Eye (tissue), 1 donor: ENCODE data around the gene EMILIN3.

Experiments used
- DNase-seq: peaks from one replicate; pipeline ENCODE4 v3.0.0-alpha.2; 2015

EMILIN3 gene

GRCh38 chr20:41390889-41391288 lies 24.3 kb upstream of the EMILIN3 start:
- no peak for DNase-seq

GRCh38 chr20:41387444-41387851 lies 20.8 kb upstream of the EMILIN3 start:
- peak; percentile 75 for DNase-seq

- DNase-seq, result peak; percentile 84
Observed at GRCh38 chr20:41386502-41387427, 20.1 kb upstream of the EMILIN3 start.

- peak; percentile 63 for DNase-seq
Observed at GRCh38 chr20:41382791-41383305, 16.2 kb upstream of the EMILIN3 start.

- peak; percentile 27 for DNase-seq
Observed at GRCh38 chr20:41380551-41381193, 14.1 kb upstream of the EMILIN3 start.

GRCh38 chr20:41379551-41379950 lies 12.9 kb upstream of the EMILIN3 start:
- DNase-seq, result no peak

- no peak for DNase-seq
Observed at GRCh38 chr20:41377275-41377674, 10.7 kb upstream of the EMILIN3 start.

GRCh38 chr20:41376349-41376748 lies 9.7 kb upstream of the EMILIN3 start:
- no peak for DNase-seq

- DNase-seq, result no peak
Observed at GRCh38 chr20:41375846-41376245, 9.2 kb upstream of the EMILIN3 start.

- no peak for DNase-seq
Observed at GRCh38 chr20:41373931-41374920, 7.6 kb upstream of the EMILIN3 start.

- no peak for DNase-seq
Observed at GRCh38 chr20:41373251-41373783, 6.7 kb upstream of the EMILIN3 start.

- no peak for DNase-seq
Observed at GRCh38 chr20:41371371-41371770, 4.8 kb upstream of the EMILIN3 start.

GRCh38 chr20:41370176-41370575 lies 3.6 kb upstream of the EMILIN3 start:
- DNase-seq, result no peak

GRCh38 chr20:41369673-41370072 lies 3.1 kb upstream of the EMILIN3 start:
- no peak for DNase-seq

- DNase-seq, result no peak
Observed at GRCh38 chr20:41367956-41368355, 1.3 kb upstream of the EMILIN3 start.

- DNase-seq, result no peak
Observed at GRCh38 chr20:41367393-41367695, 726 bp upstream of the EMILIN3 start.

- peak; percentile 70 for DNase-seq
Observed at GRCh38 chr20:41365777-41366545, 657 bp downstream of the EMILIN3 start.

GRCh38 chr20:41364967-41365765 lies 1.5 kb downstream of the EMILIN3 start:
- no peak for DNase-seq

- no peak for DNase-seq
Observed at GRCh38 chr20:41364236-41364855, 2.3 kb downstream of the EMILIN3 start.

GRCh38 chr20:41363601-41364000 lies 3.0 kb downstream of the EMILIN3 start:
- DNase-seq, result no peak
